Small intestine (tissue), 7 donors: Measurements from ENCODE around the gene OVCH1. TPM values are rescaled to one million over a fixed set of nuclear protein-coding genes. Genes with fewer than 3 reads are reported as not detected.
A peak's percentile ranks its signal among the peaks of the same experiment; 100 is the strongest.
"Not testable (repeated sequence)": the region's sequence is repeated elsewhere in the genome, so short reads cannot be mapped to it uniquely, and the experiment has no call there.

Experiments used
- DNase-seq, 2 donors: peaks; one replicate each; pipeline versions ENCODE4 v3.0.0 to v3.0.0-alpha.2; 2013
- FAIRE-seq: peaks from 2 replicates; lab custom pipeline; 2012; peaks lifted over from hg19 to GRCh38; lab: Jason Lieb, UNC
- H3K27ac ChIP-seq, 3 donors: one replicate each; pipeline ENCODE4 v1.5.1; 2013; ENCODE audit warnings: low read length in 2 of 3, mild to moderate bottlenecking in 2 of 3, control low read depth in 1 of 3, inconsistent platforms in 1 of 3, low read depth in 1 of 3, moderate library complexity in 1 of 3
- H3K27me3 ChIP-seq, 3 donors: one replicate each; pipeline ENCODE4 v1.6.1; 2013; ENCODE audit warnings: low read length in 3 of 3, inconsistent platforms in 1 of 3; ENCODE audit not compliant: control insufficient read depth in 3 of 3, insufficient read depth in 3 of 3
- H3K36me3 ChIP-seq, 3 donors: one replicate each; pipeline ENCODE4 v1.6.1; 2013; ENCODE audit warnings: low read length in 3 of 3, inconsistent platforms in 1 of 3, low read depth in 1 of 3, mild to moderate bottlenecking in 1 of 3, moderate library complexity in 1 of 3; ENCODE audit not compliant: control insufficient read depth in 3 of 3, insufficient read depth in 2 of 3
- H3K4me1 ChIP-seq, 3 donors: one replicate each; pipeline ENCODE4 v1.6.1; 2013; ENCODE audit warnings: low read length in 2 of 3, inconsistent platforms in 1 of 3, low read depth in 1 of 3, mild to moderate bottlenecking in 1 of 3, moderate library complexity in 1 of 3; ENCODE audit not compliant: control insufficient read depth in 3 of 3, insufficient read depth in 2 of 3
- H3K4me3 ChIP-seq, 3 donors: one replicate each; pipeline ENCODE4 v1.5.1; 2013; ENCODE audit warnings: low read length in 3 of 3, control low read depth in 1 of 3, inconsistent platforms in 1 of 3, low read depth in 1 of 3, mild to moderate bottlenecking in 1 of 3, moderate library complexity in 1 of 3
- H3K9me3 ChIP-seq, 2 donors: one replicate each; pipeline ENCODE4 v1.6.1; 2013; ENCODE audit warnings: low read depth in 1 of 2, low read length in 1 of 2; ENCODE audit not compliant: control insufficient read depth in 2 of 2, insufficient read depth in 1 of 2
- WGBS, 3 donors: extraction: QIAGEN DNeasy Blood & Tissue Kit; methylation state at CpG; one replicate each; pipeline ENCODE4 v1.1.7; 2013; 5-methylcytosine and 5-hydroxymethylcytosine counted together
- polyA plus RNA-seq, 4 donors: library from polyadenylated mRNA; stranded (reverse) in 3 of 4; unstranded in 1 of 4; fragments of 200-250 nt in 3 of 4; fragments of 120-200 nt in 1 of 4; gene quantifications; one replicate each; pipeline versions ENCODE4 v1.2.1 to v1.2.3, GENCODE V29; 2013
- donor health status: healthy with polysubstance abuse.
- donor health status: control.
- donor health status: control.
- donor health status: Bipolar disorder and iron deficiency.
- donor health status: healthy.

Gene OVCH1
- polyA plus RNA-seq, 4 donors, result 0.01 to 0.24 TPM; not detected in 2

DNA sequence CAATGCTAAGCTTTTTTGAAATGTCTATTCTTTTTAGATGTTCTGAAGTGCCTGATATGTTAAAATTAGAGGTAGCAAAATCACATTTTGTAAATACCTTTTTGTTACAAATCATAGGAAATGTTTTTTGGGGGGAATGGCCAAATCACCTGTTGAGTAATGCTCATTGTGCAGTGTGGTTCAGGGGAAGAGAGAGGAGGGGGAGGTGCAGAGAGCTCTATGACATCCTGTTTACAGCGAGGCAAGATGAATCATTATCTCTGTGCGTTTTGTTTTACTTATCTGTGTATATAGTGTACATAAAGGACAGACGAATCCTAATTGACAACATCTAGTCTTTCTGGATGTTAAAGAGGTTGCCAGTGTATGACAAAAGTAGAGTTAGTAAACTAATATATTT lies 107.1 kb downstream of the OVCH1 start:
- 29 to 63% (median 50%) methylated on average over 3 of the region's 3 CpGs for WGBS, 3 donors
- not testable (repeated sequence) for H3K4me3 ChIP-seq, H3K9me3 ChIP-seq, H3K36me3 ChIP-seq, H3K4me1 ChIP-seq, H3K27ac ChIP-seq, H3K27me3 ChIP-seq, FAIRE-seq
- peak in 1 of 2 donors; percentile 19 for DNase-seq

DNA sequence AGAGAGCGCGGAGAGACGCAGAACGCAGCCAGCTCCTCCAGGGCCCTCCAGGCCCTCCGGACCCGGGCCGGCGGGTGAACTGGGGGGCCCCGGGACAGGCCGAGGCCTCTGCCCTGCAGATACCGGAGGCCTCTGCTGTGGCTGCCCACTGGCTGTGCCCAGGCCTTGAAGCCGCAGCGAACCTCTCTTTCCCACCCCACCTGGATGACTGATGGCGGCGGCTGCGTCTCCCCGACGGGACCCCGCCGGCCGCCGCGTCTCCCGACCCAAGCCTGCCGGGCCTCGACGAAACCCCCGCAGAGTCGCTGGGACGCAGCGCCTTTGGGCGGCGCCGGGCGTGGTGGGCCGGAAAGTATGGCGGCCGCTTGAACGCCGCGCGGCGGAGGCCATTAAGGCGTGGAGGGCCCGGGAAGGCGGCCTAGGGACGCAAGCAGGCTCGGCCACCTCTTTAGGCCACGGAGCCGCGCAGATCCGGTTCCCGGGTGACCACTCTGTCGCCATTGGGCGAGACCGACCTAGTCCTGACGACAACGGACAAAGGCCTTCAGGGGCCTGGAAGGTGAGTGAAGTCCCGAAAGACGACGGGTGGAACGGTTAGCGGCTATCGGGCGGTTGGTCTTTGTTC lies 108.1 kb downstream of the OVCH1 start:
- DNase-seq (no peak), FAIRE-seq (no peak)
- H3K27ac ChIP-seq, result no peak overlapping the region
- no peak overlapping the region for H3K4me3 ChIP-seq
- no peaks in the 10 kb centered on the region for H3K4me1 ChIP-seq
- H3K9me3 ChIP-seq, result no peaks in the 10 kb centered on the region
- 94 to 98% (median 95%) methylated on average over 51 to 65 of the region's 65 CpGs for WGBS, 3 donors
- no peaks in the 10 kb centered on the region for H3K36me3 ChIP-seq
- no peaks in the 10 kb centered on the region for H3K27me3 ChIP-seq

DNA sequence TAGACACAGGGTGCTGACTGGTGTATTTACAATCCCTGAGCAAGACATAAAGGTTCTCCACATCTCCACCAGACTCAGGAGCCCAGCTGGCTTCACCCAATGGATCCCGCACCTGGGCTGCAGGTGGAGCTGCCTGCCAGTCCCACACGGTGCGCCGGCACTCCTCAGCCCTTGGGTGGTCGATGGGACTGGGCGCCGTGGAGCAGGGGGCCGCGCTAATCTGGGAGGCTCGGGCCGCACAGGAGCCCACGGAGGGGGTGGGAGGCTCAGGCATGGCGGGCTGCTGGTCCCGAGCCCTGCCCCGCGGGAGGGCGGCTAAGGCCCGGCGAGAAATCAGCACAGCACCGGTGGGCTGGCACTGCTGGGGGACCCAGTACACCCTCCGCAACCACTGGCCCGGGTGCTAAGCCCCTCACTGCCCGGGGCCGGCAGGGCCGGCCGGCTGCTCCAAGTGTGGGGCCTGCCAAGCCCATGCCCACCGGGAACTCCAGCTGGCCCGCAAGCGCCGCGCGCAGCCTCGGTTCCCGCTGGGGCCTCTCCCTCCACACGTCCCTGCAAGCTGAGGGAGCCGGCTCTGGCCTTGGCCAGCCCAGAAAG lies 111.3 kb downstream of the OVCH1 start:
- not testable (repeated sequence) for DNase-seq, H3K36me3 ChIP-seq, H3K9me3 ChIP-seq, H3K4me3 ChIP-seq, FAIRE-seq, H3K4me1 ChIP-seq, H3K27me3 ChIP-seq, H3K27ac ChIP-seq
- WGBS, 3 donors, result 95 to 99% (median 96%) methylated on average over 28 to 35 of the region's 36 CpGs

DNA sequence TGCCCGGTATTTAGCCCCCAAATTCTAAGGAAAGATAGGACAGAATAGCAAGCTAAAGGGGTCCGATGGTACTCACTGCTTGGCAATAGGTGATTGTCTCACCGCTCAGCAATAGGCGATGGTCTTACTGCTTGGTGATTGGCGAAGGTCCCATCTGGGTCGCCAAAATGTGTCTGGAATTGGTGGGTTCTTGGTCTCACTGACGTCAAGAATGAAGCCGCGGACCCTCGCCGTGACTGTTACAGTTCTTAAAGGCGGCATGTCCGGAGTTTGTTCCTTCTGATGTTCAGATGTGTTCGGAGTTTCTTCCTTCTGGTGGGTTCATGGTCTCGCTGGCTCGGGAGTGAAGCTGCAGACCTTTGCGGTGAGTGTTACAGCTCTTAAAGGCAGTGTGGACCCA lies 112.3 kb downstream of the OVCH1 start:
- H3K36me3 ChIP-seq, DNase-seq, H3K9me3 ChIP-seq, H3K27ac ChIP-seq, FAIRE-seq, H3K27me3 ChIP-seq, H3K4me1 ChIP-seq, H3K4me3 ChIP-seq: not testable (repeated sequence)
- 95 to 97% (median 96%) methylated on average over 16 to 17 of the region's 17 CpGs for WGBS, 3 donors

DNA sequence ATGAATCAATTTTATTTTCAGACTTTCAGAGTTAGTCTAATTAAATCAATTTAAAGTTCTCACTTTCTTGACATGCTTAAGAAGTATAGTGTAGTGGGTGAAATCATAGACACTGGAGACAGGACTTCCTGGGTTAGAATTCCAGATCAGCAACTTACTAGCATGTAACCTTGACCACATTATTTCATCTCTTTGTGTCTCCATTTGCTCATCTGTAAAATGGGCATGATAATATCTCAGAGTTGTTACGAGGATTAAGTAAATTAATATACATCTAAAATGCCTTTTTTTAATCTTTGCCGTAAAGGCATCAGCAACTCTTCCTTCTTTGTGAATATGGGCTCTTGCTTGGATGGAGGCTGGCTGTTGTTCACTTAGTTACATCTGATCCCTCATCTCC lies 115.2 kb downstream of the OVCH1 start:
- Histone ChIP-seq H3K27me3 (no peaks in the 10 kb centered on the region), H3K27ac (no peak overlapping the region), H3K9me3 (no peaks in the 10 kb centered on the region), H3K36me3 (no peaks in the 10 kb centered on the region), H3K4me3 (no peak overlapping the region), H3K4me1 (peaks cover 0 to 2% (median 0%) of the 10 kb centered on the region in 3 donors)
- FAIRE-seq (no peak), DNase-seq (no peak)
- 95 to 99% (median 99%) methylated on average over 2 of the region's 2 CpGs for WGBS, 3 donors

DNA sequence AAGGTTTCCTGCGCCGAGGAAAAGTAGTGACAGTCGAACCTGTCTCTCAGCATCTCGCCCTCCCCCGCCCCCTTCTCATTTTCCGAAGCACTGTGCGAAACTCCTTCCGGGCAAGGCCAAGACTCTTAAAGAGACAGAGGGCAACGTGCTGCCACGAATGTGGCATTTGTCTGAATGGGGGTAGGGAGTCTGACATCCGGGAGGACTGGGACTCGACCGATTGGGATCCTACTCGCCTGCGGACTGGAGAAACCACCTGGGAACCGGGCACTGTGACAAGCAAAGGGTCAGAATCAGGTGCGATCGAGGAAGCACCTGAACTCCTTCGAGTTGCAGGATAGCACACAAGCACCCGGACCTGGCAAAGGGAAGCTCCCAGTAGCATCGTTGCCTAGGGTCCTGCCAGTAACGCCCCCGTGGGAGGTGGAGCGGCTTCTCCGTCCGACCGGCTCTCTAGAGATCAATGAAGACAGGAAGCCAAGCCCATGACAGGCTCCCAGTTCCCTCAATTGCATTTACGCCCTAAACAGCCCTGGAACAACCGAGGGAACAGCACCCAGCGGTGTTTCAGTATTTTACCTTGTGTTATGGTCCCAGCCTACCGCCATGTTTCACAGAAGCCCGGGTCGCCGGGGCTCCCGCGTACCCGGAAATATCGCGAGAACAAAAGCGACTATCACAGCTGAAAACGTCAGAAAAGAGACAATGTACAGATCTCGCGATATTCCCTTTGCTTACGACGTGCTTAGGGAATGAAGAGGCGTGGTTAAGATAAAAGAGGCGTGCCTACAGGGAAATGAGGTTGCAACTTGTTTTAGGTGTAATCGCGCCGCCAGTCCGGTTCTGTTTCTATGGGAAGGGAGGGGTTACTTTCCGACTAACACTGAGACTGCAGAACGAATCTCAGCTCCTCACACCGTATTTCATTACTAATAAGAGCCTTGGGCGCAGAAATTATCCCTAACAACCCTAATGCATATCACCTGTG lies 116.7 kb downstream of the OVCH1 start, which contains the start of gene ERGIC2:
Gene ERGIC2 (minus strand): TSS at position 637 of the 988 bp plus-strand sequence. CDS start 9,539 bp downstream, outside the sequence.
- DNase-seq (peak; percentile 99), FAIRE-seq (peak; percentile 41)
- WGBS, 3 donors, result 0% methylated on average over 55 of the region's 55 CpGs
- no peaks in the 10 kb centered on the region for H3K9me3 ChIP-seq
- no peaks in the 10 kb centered on the region for H3K27me3 ChIP-seq
- peak within 1 kb of the TSS; percentile 80 to 91 (median 88) for H3K4me3 ChIP-seq
- H3K36me3 ChIP-seq, result peaks cover 0 to 2% (median 0%) of the 10 kb centered on the region in 3 donors
- H3K27ac ChIP-seq, result peak within 1 kb of the TSS; percentile 87 to 96 (median 92)
- H3K4me1 ChIP-seq, result peaks cover 0 to 2% (median 0%) of the 10 kb centered on the region in 3 donors

Other genes with a start within 250 kb of the OVCH1 start
- gene ERGIC2, start 116.5 kb downstream of the OVCH1 start, polyA plus RNA-seq, result 10 to 100 TPM; 10.8 to 59.9 (median 24.1) TPM